GM12873 (cell line): ENCODE results near the gene TEK.

Experiments used
- CTCF ChIP-seq: IDR thresholded peaks from 2 replicates; pipeline ENCODE4 v1.5.1; 2012; ENCODE audit warnings: low read depth, mild to moderate bottlenecking, moderate library complexity, low read length, control low read depth; ENCODE audit not compliant: insufficient read depth; ENCODE audit errors: missing control alignments

The TEK gene

GRCh38 chr9:27203783-27204182 is 94.8 kb downstream of the TEK start:
- no peak for TF ChIP-seq CTCF

GRCh38 chr9:27204578-27204977 is 95.6 kb downstream of the TEK start:
- TF ChIP-seq CTCF: no peak

GRCh38 chr9:27205198-27205597 is 96.2 kb downstream of the TEK start:
- no peak for TF ChIP-seq CTCF

GRCh38 chr9:27206041-27206440 is 97.0 kb downstream of the TEK start:
- no peak for TF ChIP-seq CTCF

- TF ChIP-seq CTCF: no peak
These were observed 100.0 kb downstream of the TEK start for GRCh38 chr9:27209034-27209433.

- no peak for TF ChIP-seq CTCF
These were observed 101.6 kb downstream of the TEK start for GRCh38 chr9:27210588-27210987.

- TF ChIP-seq CTCF: no peak
These were observed 103.2 kb downstream of the TEK start for GRCh38 chr9:27212191-27212590.
